Kidney glomerular epithelial cell (primary cell): ENCODE measurements around the gene ICAM3.
"Not testable (repeated sequence)": the region's sequence is repeated elsewhere in the genome, so short reads cannot be mapped to it uniquely, and the experiment has no call there.

ENCODE experiments used
- DNase-seq: peaks from one replicate; lab custom pipeline; 2025; lab: John Stamatoyannopoulos, UW

The ICAM3 gene

GRCh38 chr19:10339380-10339960, at the start of gene ICAM3:
ICAM3 (minus strand) TSS chr19:10339624; CDS start chr19:10339614, 10 bp downstream.
- DNase-seq, result no peak

GRCh38 chr19:10388957-10389356, 49.5 kb upstream of the ICAM3 start:
- DNase-seq, result peak; percentile 69

GRCh38 chr19:10384580-10384979, 45.2 kb upstream of the ICAM3 start:
- DNase-seq, result no peak

GRCh38 chr19:10383223-10383499, 43.7 kb upstream of the ICAM3 start:
- not testable (repeated sequence) for DNase-seq

GRCh38 chr19:10380313-10381102, 41.1 kb upstream of the ICAM3 start, which contains the start of gene TYK2:
TYK2 (minus strand) TSS chr19:10380572; CDS start chr19:10378406, 2,166 bp downstream.
- peak; percentile 93 for DNase-seq

GRCh38 chr19:10379880-10380312, 40.5 kb upstream of the ICAM3 start:
- no peak for DNase-seq

GRCh38 chr19:10378124-10378523, 38.7 kb upstream of the ICAM3 start:
- DNase-seq, result no peak

- not testable (repeated sequence) for DNase-seq
Observed at GRCh38 chr19:10377140-10377640, 37.8 kb upstream of the ICAM3 start.

- no peak for DNase-seq
Observed at GRCh38 chr19:10374931-10375330, 35.5 kb upstream of the ICAM3 start.

- no peak for DNase-seq
Observed at GRCh38 chr19:10372690-10373089, 33.3 kb upstream of the ICAM3 start.

- no peak for DNase-seq
Observed at GRCh38 chr19:10368101-10368803, 28.8 kb upstream of the ICAM3 start.

GRCh38 chr19:10366950-10367512, 27.6 kb upstream of the ICAM3 start:
- DNase-seq, result not testable (repeated sequence)

- DNase-seq, result no peak
Observed at GRCh38 chr19:10365518-10365917, 26.1 kb upstream of the ICAM3 start.

- DNase-seq, result no peak
Observed at GRCh38 chr19:10364644-10365043, 25.2 kb upstream of the ICAM3 start.

- DNase-seq, result no peak
Observed at GRCh38 chr19:10363789-10364281, 24.4 kb upstream of the ICAM3 start.

GRCh38 chr19:10362259-10362658, 22.8 kb upstream of the ICAM3 start:
- DNase-seq, result no peak

GRCh38 chr19:10361569-10362011, 22.2 kb upstream of the ICAM3 start:
- no peak for DNase-seq

GRCh38 chr19:10356431-10356830, 17.0 kb upstream of the ICAM3 start:
- no peak for DNase-seq

- DNase-seq, result no peak
Observed at GRCh38 chr19:10353793-10354391, 14.5 kb upstream of the ICAM3 start.

- DNase-seq, result no peak
Observed at GRCh38 chr19:10352764-10353671, 13.6 kb upstream of the ICAM3 start.

- no peak for DNase-seq
Observed at GRCh38 chr19:10346509-10346908, 7.1 kb upstream of the ICAM3 start.
